Dedifferentiated amniotic fluid mesenchymal stem cell (primary cell): ENCODE measurements around the gene DAZ2.
"Not testable (repeated sequence)": the region's sequence is repeated elsewhere in the genome, so short reads cannot be mapped to it uniquely, and the experiment has no call there.

Experiments
- DNase-seq: peaks from one replicate; pipeline ENCODE4 v3.0.0-alpha.2; 2016; ENCODE audit errors: extremely low spot score

The DAZ2 gene, protein sequence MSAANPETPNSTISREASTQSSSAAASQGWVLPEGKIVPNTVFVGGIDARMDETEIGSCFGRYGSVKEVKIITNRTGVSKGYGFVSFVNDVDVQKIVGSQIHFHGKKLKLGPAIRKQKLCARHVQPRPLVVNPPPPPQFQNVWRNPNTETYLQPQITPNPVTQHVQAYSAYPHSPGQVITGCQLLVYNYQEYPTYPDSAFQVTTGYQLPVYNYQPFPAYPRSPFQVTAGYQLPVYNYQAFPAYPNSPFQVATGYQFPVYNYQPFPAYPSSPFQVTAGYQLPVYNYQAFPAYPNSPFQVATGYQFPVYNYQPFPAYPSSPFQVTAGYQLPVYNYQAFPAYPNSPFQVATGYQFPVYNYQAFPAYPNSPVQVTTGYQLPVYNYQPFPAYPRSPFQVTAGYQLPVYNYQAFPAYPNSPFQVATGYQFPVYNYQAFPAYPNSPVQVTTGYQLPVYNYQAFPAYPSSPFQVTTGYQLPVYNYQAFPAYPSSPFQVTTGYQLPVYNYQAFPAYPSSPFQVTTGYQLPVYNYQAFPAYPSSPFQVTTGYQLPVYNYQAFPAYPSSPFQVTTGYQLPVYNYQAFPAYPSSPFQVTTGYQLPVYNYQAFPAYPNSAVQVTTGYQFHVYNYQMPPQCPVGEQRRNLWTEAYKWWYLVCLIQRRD

DNA sequence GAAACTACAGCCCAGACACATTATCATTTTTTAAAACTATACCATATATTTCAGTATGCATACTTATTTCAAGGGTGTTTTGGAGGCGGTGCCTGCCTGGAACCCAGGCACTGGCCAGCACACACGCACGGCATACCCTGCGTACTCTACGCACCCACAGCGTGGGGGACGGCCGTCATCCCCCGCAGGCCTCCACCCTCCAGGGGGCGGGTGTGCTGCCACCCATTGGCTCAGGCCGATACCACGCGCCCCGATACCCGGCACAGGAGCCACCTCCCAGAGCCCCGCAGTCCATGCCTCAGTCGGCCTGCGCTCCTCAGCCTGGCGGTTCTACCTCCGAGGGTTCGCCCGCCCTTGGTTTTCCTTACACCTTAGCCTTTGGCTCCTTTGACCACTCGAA is at the start of gene DAZ2:
DAZ2 (plus strand) TSS at position 301 of the 400 bp plus-strand sequence. CDS start 208 bp downstream, outside the sequence.
- not testable (repeated sequence) for DNase-seq

DNA sequence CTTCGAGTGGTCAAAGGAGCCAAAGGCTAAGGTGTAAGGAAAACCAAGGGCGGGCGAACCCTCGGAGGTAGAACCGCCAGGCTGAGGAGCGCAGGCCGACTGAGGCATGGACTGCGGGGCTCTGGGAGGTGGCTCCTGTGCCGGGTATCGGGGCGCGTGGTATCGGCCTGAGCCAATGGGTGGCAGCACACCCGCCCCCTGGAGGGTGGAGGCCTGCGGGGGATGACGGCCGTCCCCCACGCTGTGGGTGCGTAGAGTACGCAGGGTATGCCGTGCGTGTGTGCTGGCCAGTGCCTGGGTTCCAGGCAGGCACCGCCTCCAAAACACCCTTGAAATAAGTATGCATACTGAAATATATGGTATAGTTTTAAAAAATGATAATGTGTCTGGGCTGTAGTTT is 20.4 kb upstream of the DAZ2 start, which contains the start of gene DAZ1:
DAZ1 (minus strand) TSS at position 101 of the 400 bp plus-strand sequence. CDS start 208 bp downstream, outside the sequence.
- not testable (repeated sequence) for DNase-seq

DNA sequence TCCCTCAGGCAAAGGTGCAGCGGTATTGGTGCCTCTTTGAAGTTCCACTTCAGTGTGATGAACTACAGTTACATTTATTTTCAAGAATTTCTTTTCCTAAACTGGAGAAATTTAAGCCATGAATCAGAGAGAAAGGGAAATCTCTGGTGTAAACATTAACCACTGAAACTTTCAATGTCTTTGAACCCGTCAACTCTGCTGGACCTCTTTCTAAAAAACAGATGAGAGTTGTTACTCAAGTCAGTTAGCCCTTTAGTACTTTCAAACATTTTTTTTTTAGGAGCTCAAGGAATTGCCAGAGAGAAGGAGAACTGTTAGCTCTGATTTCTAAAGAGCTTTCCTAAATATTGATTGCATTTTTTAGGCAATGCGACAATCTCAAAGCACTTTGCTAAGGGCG is 11.9 kb upstream of the DAZ2 start:
- not testable (repeated sequence) for DNase-seq

DNA sequence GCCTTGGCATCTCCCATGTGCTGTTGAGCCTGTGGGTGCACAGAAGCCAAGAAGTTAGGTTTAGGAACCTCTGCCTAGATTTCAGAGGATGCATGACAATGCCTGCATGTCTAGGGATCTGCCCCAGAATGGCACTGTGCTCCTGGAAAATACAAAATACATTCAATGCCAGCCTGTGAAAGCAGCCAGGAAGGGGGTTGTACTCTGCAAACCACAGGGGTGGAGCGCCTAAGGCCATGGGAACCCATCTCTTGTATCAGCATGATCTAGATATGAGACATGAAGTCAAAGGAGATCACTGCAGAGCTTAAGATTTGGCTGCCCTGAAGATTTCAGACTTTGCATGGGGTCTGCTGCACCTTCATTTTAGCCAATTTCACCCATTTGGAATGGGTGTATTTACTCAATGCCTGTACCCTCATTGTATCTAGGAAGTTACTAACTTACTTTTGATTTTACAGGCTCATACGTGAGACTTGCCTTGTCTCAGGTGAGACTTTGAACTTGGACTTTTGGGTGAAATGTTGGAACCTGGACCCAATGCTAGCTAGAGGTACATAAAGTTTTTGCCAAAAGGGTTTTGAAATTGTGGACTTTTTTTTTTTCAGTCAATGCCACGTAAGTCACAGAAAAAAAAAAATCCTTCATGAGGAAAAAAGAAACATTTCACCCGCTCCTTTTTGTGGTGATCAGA is 9.4 kb upstream of the DAZ2 start:
- not testable (repeated sequence) for DNase-seq

DNA sequence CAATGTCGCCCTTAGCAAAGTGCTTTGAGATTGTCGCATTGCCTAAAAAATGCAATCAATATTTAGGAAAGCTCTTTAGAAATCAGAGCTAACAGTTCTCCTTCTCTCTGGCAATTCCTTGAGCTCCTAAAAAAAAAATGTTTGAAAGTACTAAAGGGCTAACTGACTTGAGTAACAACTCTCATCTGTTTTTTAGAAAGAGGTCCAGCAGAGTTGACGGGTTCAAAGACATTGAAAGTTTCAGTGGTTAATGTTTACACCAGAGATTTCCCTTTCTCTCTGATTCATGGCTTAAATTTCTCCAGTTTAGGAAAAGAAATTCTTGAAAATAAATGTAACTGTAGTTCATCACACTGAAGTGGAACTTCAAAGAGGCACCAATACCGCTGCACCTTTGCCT is 8.7 kb upstream of the DAZ2 start:
- DNase-seq = not testable (repeated sequence)
